H9 (cell line): ENCODE results near the gene SNCB. TPM values are rescaled to one million over a fixed set of nuclear protein-coding genes. Genes with fewer than 3 reads are reported as not detected.

Experiments used
- DNase-seq: peaks from one replicate; pipeline ENCODE4 v3.0.0-alpha.2; 2017
- H2AFZ ChIP-seq: one replicate; pipeline ENCODE4 v1.6.1; 2013; ENCODE audit warnings: mild to moderate bottlenecking, low read length, control low read depth, moderate library complexity
- H2AK5ac ChIP-seq: 2 replicates; pipeline ENCODE4 v1.6.1; 2013; ENCODE audit warnings: low read length, control low read depth, mixed read lengths; ENCODE audit not compliant: insufficient read length
- H2BK120ac ChIP-seq: one replicate; pipeline ENCODE4 v1.6.1; 2013; ENCODE audit warnings: low read depth, mild to moderate bottlenecking, low read length, control low read depth, inconsistent platforms; ENCODE audit not compliant: poor library complexity, severe bottlenecking
- H2BK12ac ChIP-seq: 2 replicates; pipeline ENCODE4 v1.6.1; 2013; ENCODE audit warnings: low read length, control low read depth, mixed read lengths, low read depth; ENCODE audit not compliant: insufficient read length
- H2BK15ac ChIP-seq: 2 replicates; pipeline ENCODE4 v1.6.1; 2013; ENCODE audit warnings: low read depth, low read length, control low read depth
- H2BK20ac ChIP-seq: one replicate; pipeline ENCODE4 v1.6.1; 2013; ENCODE audit warnings: low read depth, mild to moderate bottlenecking, low read length, control low read depth, inconsistent platforms; ENCODE audit not compliant: poor library complexity, severe bottlenecking
- H2BK5ac ChIP-seq: 2 replicates; pipeline ENCODE4 v1.6.1; 2013; ENCODE audit warnings: low read length, control low read depth, mixed read lengths; ENCODE audit not compliant: insufficient read length
- H3K14ac ChIP-seq: 2 replicates; pipeline ENCODE4 v1.6.1; 2013; ENCODE audit warnings: low read length, control low read depth; ENCODE audit not compliant: insufficient read depth
- H3K18ac ChIP-seq: 2 replicates; pipeline ENCODE4 v1.6.1; 2013; ENCODE audit warnings: low read depth, mild to moderate bottlenecking, mixed read lengths, low read length, control low read depth; ENCODE audit not compliant: insufficient read length
- H3K23ac ChIP-seq: 2 replicates; pipeline ENCODE4 v1.6.1; 2013; ENCODE audit warnings: low read length, control low read depth, mixed read lengths, low read depth; ENCODE audit not compliant: insufficient read length
- H3K23me2 ChIP-seq: 2 replicates; pipeline ENCODE4 v1.6.1; 2013; ENCODE audit warnings: low read depth, mild to moderate bottlenecking, mixed read lengths, low read length, control low read depth; ENCODE audit not compliant: insufficient read length, poor library complexity, severe bottlenecking
- H3K27ac ChIP-seq: 2 replicates; pipeline ENCODE4 v1.5.1; 2013; ENCODE audit warnings: low read length, control low read depth, mixed read lengths, low read depth; ENCODE audit not compliant: insufficient read length
- H3K27me3 ChIP-seq: 2 replicates; pipeline ENCODE4 v1.6.1; 2013; ENCODE audit warnings: low read length, control low read depth, inconsistent platforms; ENCODE audit not compliant: insufficient read depth
- H3K4ac ChIP-seq: 2 replicates; pipeline ENCODE4 v1.6.1; 2013; ENCODE audit warnings: low read depth, mild to moderate bottlenecking, control low read depth, inconsistent platforms, low read length, moderate library complexity
- H3K4me1 ChIP-seq: 2 replicates; pipeline ENCODE4 v1.6.1; 2013; ENCODE audit warnings: low read length, control low read depth, inconsistent platforms; ENCODE audit not compliant: insufficient read depth
- H3K4me2 ChIP-seq: 2 replicates; pipeline ENCODE4 v1.6.1; 2013; ENCODE audit warnings: low read length, control low read depth, mixed read lengths; ENCODE audit not compliant: insufficient read length, insufficient read depth
- H3K56ac ChIP-seq: 2 replicates; pipeline ENCODE4 v1.6.1; 2013; ENCODE audit warnings: low read depth, mild to moderate bottlenecking, mixed read lengths, low read length, control low read depth; ENCODE audit not compliant: insufficient read length
- H3K79me1 ChIP-seq: 2 replicates; pipeline ENCODE4 v1.6.1; 2013; ENCODE audit warnings: low read depth, mild to moderate bottlenecking, moderate library complexity, low read length, control low read depth, inconsistent platforms; ENCODE audit not compliant: insufficient read depth, poor library complexity, severe bottlenecking
- H3K79me2 ChIP-seq: 2 replicates; pipeline ENCODE4 v1.6.1; 2013; ENCODE audit warnings: low read length, control low read depth, inconsistent platforms; ENCODE audit not compliant: insufficient read depth
- H3K9ac ChIP-seq: 2 replicates; pipeline ENCODE4 v1.6.1; 2013; ENCODE audit warnings: low read length, control low read depth, mixed read lengths; ENCODE audit not compliant: insufficient read length; ENCODE audit errors: extremely low read depth
- H3K9me3 ChIP-seq: one replicate; pipeline ENCODE4 v1.6.1; 2013; ENCODE audit warnings: low read depth, low read length, inconsistent platforms; ENCODE audit not compliant: control insufficient read depth
- H3T11ph ChIP-seq: one replicate; pipeline ENCODE4 v1.6.1; 2013; ENCODE audit warnings: mild to moderate bottlenecking, low read length, control low read depth, inconsistent platforms
- H4K20me1 ChIP-seq: one replicate; pipeline ENCODE4 v1.6.1; 2013; ENCODE audit not compliant: control insufficient read depth, insufficient read length, insufficient read depth
- H4K5ac ChIP-seq: 2 replicates; pipeline ENCODE4 v1.6.1; 2013; ENCODE audit warnings: low read depth, mild to moderate bottlenecking, mixed read lengths, low read length, control low read depth; ENCODE audit not compliant: insufficient read length
- H4K8ac ChIP-seq: replicated peaks from 2 replicates; pipeline ENCODE4 v1.6.1; 2013; ENCODE audit warnings: low read length, control low read depth, mixed read lengths, low read depth; ENCODE audit not compliant: insufficient read length
- H4K91ac ChIP-seq: 2 replicates; pipeline ENCODE4 v1.6.1; 2013; ENCODE audit warnings: low read depth, mild to moderate bottlenecking, moderate library complexity, mixed read lengths, low read length, control low read depth; ENCODE audit not compliant: insufficient read length
- H3K27ac Mint-ChIP-seq, 3 experiments: 2 replicates in 2 of 3; 3 replicates in 1 of 3; pipeline ENCODE4 v1.8.0; 2020 to 2021; ENCODE audit warnings: mixed read lengths in 3 of 3, mild to moderate bottlenecking in 1 of 3, moderate library complexity in 1 of 3
- H3K27me3 Mint-ChIP-seq: 2 replicates; pipeline ENCODE4 v1.8.0; 2021; ENCODE audit warnings: low read depth, mild to moderate bottlenecking, moderate library complexity, mixed read lengths
- H3K36me3 Mint-ChIP-seq, 3 experiments: 2 replicates in 2 of 3; 3 replicates in 1 of 3; pipeline ENCODE4 v1.8.0; 2020 to 2021; ENCODE audit warnings: low read depth in 3 of 3, mixed read lengths in 3 of 3; ENCODE audit not compliant: insufficient read depth in 1 of 3
- H3K4me1 Mint-ChIP-seq, 2 experiments: 2 replicates each; pipeline ENCODE4 v1.8.0; 2020; ENCODE audit warnings: mixed read lengths in 2 of 2
- H3K4me3 Mint-ChIP-seq, 2 experiments: 2 replicates in 1 of 2; 3 replicates in 1 of 2; pipeline ENCODE4 v1.8.0; 2020 to 2021; ENCODE audit warnings: mild to moderate bottlenecking in 2 of 2, mixed read lengths in 2 of 2, moderate library complexity in 1 of 2
- H3K9me3 Mint-ChIP-seq, 2 experiments: 2 replicates in 1 of 2; 3 replicates in 1 of 2; pipeline ENCODE4 v1.8.0; 2020; ENCODE audit warnings: mild to moderate bottlenecking in 2 of 2, mixed read lengths in 2 of 2, moderate library complexity in 1 of 2
- total RNA-seq: library from RNA; stranded (reverse); gene quantifications from 2 replicates; pipeline ENCODE4 v1.2.1, GENCODE V29; 2021
- TF ChIP-seq, protein P1 (sequence below): fragments of 200-600 bp; sonication (generic); conservative IDR thresholded peaks from 3 replicates; pipeline ENCODE4 v1.8.0; 2021; ENCODE audit warnings: antibody characterized with exemption, mild to moderate bottlenecking

Gene SNCB
- total RNA-seq, 1 experiment from 2014 or later, result 3.5 TPM

DNA sequence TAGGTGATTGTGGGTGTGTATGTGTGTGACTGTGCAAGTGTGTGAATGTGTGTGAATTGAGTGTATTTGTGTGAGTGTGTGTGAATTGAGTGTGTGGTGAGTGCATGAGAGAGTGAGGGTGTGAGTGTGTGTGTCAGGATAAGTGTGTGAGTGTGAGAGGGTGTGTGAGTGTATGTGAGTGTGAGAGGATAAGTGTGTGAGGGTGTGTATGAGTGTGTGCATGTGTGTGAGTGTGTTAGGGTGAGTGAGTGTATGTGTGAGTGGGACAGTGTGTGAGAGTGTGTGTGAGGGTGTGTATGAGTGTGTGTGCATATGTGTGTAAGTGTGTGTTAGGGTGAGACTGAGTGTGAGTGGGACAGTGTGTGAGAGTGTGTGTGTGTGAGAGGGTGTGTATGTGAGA is 42.0 kb downstream of the SNCB start:
- Histone ChIP-seq H4K8ac (no peak overlapping the region), H2BK5ac (no peak overlapping the region), H3T11ph (no peak overlapping the region), H4K20me1 (peaks cover 5% of the 10 kb centered on the region), H4K5ac (no peak overlapping the region), H2AFZ (no peak overlapping the region), H2BK12ac (no peak overlapping the region), H3K27me3 (no peaks in the 10 kb centered on the region), H4K91ac (no peak overlapping the region), H3K4ac (no peak overlapping the region), H3K4me1 (no peaks in the 10 kb centered on the region), H3K4me2 (no peak overlapping the region), H2BK15ac (no peak overlapping the region), H3K23me2 (no peaks in the 10 kb centered on the region), H3K9me3 (no peaks in the 10 kb centered on the region), H3K79me1 (no peaks in the 10 kb centered on the region), H3K14ac (no peak overlapping the region), H2BK120ac (no peak overlapping the region), H3K18ac (no peak overlapping the region), H3K23ac (no peak overlapping the region), H2AK5ac (no peak overlapping the region), H2BK20ac (no peak overlapping the region), H3K27ac (no peak overlapping the region), H3K79me2 (no peaks in the 10 kb centered on the region), H3K56ac (no peak overlapping the region), H3K9ac (no peak overlapping the region)
- peaks cover 13 to 25% of the 10 kb centered on the region in 2 experiments for H3K9me3 Mint-ChIP-seq
- peaks cover 2% of the 10 kb centered on the region in 2 experiments; a peak in 2 of 4 replicates for H3K4me1 Mint-ChIP-seq
- TF ChIP-seq, protein P1, sequence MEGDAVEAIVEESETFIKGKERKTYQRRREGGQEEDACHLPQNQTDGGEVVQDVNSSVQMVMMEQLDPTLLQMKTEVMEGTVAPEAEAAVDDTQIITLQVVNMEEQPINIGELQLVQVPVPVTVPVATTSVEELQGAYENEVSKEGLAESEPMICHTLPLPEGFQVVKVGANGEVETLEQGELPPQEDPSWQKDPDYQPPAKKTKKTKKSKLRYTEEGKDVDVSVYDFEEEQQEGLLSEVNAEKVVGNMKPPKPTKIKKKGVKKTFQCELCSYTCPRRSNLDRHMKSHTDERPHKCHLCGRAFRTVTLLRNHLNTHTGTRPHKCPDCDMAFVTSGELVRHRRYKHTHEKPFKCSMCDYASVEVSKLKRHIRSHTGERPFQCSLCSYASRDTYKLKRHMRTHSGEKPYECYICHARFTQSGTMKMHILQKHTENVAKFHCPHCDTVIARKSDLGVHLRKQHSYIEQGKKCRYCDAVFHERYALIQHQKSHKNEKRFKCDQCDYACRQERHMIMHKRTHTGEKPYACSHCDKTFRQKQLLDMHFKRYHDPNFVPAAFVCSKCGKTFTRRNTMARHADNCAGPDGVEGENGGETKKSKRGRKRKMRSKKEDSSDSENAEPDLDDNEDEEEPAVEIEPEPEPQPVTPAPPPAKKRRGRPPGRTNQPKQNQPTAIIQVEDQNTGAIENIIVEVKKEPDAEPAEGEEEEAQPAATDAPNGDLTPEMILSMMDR, result no peak
- peaks cover 0 to 8% (median 4%) of the 10 kb centered on the region in 3 experiments; a peak in 4 of 7 replicates for H3K36me3 Mint-ChIP-seq
- no peak for DNase-seq
- peaks cover 31% of the 10 kb centered on the region for H3K27me3 Mint-ChIP-seq
- H3K27ac Mint-ChIP-seq, result no peak overlapping the region
- H3K4me3 Mint-ChIP-seq, result no peak overlapping the region
